NCI-H146 treated with DMSO at 0.1 percent for 48 hours (cell line): ENCODE results near the gene PNPLA7.
"Not testable (repeated sequence)": the region's sequence is repeated elsewhere in the genome, so short reads cannot be mapped to it uniquely, and the experiment has no call there.

ENCODE experiments used
- DNase-seq: peaks from one replicate; lab custom pipeline; 2025; ENCODE audit not compliant: unreplicated experiment; lab: John Stamatoyannopoulos, UW

PNPLA7 gene

DNA sequence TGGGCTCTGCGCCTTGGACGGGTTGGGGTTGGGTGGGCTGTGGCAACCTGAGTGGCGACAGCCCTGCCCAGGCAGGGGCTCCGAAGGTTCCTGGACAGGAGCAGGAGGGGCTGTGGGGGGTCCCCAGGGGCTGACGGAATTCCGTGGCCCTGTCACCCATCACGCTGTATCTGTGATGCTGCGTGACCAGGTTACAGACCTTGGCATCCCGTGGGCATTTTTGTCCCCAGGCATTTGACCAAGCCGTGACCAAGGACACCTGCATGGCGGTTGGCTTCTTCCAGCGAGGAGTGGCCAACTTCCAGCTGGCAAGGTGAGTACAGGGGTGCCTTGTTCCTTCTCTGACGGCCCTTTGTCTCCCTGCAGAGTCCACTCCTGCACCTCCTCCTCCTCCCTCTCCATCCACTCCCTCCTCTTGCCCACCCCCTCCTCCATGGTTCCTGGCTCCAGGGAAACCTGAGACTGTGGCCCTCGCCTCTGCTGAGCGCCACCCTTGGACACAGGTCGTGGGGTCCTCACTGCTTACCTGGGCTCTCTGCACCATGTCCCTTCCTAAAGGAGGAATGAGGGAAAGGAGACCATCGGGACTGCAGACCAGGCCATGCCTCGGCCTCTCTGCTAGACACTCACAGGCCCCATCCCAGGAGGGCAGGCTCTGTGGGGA lies 124.1 kb downstream of the PNPLA7 start:
- no peak for DNase-seq

DNA sequence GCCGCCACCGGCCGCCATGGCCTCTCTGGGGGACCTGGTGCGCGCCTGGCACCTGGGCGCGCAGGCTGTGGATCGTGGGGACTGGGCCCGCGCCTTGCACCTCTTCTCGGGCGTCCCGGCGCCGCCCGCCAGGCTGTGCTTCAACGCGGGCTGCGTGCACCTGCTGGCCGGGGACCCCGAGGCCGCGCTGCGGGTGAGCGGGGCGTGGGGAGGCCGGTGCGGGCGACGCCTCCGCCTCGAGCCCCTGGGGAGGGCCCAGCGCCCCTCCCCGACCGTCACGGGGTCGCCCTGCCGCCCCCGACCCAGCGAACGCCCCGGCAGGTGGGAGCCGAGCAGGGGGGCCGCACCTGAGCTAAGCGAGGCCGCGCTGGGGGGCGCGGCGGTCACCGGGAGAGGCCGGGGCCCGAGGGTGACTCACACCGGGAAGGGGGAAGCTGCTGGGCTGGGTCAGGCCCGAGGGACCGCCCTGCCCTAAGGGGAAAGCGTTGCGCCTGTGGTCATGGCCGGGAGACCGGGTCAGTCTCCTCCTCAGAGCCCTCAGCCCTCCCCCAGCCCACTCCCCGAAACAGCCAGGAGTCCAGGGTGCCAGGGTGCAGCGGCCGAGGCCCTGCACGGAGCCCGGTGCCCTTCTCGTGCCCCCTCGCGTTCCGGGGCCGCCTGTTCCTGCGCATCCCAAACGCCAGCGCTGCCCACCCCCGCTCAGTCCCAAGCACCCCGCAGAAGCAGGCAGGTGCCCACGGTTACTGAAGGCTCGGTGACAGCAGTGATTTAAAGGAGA lies 126.5 kb downstream of the PNPLA7 start:
- no peak for DNase-seq

DNA sequence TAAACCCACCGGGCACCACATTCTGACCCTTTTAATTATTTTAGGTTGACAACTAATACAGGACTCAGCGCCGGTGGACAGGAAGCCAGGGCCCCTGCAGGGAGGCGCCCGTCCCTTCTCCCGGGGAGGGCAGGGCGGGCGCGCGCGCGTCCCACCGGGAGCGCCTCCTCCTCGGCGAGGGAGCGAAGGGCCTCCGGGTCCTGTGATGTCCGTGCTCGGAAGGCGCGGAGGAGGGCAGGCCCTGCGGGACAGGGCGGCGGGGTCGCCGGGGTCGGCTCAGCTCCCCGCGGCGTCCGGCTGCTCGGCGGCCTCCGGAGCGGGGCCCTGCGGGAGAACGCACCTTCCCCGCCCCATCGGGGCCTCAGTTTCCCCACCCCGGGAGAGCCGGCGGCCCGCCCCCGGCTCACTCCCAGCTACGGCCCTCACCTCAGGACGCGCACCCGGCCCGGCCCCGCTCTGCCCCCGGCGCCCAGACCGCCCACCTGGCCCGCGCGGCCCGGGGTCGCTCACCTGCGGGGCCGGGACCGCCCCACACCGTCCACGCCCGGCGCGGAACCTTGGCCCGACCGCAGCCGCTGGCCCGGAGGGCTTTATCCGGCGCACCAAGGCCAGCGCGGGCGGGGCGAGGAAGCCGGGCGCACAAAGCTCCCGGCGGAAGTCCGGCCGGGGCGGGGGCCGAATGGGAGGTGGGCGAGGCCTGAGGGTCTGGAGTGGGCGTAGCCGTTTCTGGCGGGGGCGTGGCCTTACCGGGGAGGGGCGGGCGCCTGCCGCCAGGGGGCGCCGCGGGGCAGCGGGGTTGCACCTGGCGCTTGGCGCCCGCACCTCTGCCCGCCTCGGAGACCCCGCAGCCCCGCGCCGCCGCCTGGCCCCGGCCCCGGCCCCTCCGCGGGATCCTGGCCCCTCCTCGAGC lies 127.3 kb downstream of the PNPLA7 start, which contains the start of the genes EXD3 and NOXA1:
Gene EXD3 (minus strand): TSS at position 559 of the 910 bp plus-strand sequence. CDS start 27,805 bp downstream, outside the sequence.
Gene NOXA1 (plus strand): TSS at position 790 of the 910 bp plus-strand sequence. CDS start 137 bp downstream, outside the sequence.
- DNase-seq: peak; percentile 58

DNA sequence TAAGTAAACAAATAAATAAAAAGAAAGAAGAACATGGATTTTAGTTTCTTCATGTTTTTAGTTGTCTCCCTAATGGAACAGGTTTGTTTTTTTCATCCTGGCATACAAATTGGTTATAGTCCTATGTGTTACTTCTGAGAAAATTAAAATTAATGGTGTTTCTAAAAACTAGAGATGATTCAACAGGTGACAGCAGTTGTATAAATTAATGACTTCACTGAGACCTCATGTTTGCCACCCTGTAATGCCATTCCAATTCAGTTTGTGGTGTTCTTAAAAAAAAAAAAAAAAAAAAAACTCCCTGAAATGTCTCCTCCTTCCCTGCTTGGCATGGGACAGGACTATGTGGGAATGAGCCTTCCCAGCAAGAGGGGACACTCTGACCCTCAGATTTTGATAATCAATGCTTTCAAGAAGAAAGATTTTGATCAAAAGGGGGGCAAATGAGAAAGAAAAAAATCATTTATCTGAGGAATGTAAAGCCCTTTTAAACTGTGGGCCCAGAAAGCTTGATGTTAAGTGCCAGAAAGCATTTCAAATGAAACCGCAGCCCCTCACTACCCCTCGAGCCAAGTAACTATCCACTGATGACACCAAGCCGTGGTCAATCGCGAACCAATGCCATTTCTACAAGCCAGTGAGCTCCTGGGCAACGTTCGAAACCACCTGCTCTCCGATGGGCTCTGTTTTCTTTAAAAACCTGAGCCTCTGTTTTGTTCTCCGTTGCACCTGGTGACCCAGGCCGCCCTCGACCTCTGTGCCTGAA lies 128.2 kb downstream of the PNPLA7 start:
- no peak for DNase-seq

DNA sequence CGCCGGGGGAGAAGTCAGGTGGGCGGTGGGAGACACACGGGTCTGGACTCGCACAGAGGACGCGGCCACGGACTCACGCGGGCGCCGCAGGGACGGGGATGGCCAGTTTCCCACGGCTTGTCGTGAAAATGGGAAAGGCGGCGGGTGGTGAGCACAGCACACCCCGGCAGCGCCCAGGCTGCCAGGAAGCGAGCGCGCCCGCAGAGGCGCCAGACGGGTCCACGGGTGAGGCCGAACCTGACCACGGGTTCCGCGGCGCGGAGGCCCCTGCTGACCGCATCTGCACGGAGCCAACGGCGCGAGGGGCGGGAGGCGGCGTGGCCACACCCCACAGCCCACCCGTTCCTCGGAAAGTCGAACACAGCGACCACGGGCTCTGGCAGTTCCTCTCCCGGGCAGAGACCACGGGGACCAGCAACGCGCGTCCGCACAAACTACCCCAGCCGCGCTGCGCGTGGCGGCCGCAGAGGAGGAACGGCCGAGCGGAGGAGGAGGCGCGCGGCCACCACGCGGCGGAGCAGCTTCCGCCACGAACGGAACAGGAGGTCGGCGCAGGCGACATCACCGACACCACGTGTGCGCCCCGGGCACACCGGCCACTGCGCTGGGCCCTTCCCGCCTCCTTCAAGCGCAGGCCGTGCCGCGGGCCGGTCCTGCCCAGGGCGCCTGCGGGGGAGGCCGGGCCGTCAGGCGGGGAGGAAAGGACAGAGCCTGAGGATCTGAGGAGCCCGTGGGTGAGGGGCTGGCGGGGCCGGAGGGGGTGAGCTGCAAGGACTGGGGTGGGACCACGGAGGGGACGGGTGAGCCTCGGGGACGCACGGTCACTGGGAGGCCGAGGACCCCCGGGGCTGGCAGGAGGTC lies 132.8 kb downstream of the PNPLA7 start:
- no peak for DNase-seq

DNA sequence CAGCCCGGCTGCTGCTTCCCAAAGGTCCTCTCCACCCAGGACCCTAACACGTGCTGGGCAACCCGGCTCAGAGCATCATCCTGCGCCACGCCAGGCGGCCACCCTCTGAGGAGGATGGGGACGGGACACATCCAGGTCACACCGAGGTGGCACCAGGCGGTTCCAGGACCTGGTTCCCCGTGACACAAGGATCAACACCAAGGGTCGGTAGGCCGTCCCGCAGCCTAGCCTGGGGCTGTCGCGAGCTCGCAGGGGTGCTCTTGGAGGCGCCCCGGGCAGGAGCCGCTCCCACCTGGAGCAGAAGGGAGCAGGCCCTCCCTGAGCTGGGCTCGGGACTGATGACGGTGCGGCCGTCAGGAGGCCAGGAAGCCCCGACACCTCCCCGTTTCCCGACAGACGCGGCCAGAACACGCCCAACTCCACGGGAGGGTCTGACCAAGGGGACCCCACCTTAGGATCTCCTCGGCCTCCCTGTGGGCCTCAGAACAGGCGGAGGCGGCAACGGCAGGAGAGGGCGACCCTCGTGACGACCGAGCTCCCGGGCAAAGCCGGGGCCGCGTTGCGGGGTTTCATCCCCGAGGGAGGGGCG lies 133.5 kb downstream of the PNPLA7 start:
- DNase-seq: no peak

DNA sequence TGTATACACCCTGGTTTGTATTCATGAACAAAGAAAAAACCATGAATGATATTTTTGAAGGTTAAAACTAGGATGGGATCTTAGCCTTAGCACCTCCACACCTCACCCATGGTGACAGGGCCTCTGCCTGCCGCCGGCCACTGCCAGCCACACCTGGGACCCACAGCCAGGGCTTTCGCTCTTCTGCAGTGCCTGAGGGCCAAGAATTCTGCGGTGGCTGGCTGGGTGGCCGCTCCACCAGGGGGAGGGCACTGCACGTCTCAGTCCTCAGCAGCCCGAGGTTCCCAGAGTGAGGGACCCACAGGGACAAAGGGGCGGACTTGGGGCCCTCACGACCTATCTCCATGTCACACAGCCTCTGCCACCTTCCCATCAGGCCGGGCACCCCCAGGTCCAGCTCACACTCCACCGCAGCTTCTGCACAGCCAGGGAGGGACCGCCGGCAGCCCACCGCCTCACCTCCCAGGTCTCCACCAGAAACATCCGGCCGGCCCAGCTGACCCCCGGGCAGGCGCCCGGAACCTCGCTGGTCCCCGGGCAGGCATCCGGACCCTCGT lies 134.1 kb downstream of the PNPLA7 start:
- no peak for DNase-seq

DNA sequence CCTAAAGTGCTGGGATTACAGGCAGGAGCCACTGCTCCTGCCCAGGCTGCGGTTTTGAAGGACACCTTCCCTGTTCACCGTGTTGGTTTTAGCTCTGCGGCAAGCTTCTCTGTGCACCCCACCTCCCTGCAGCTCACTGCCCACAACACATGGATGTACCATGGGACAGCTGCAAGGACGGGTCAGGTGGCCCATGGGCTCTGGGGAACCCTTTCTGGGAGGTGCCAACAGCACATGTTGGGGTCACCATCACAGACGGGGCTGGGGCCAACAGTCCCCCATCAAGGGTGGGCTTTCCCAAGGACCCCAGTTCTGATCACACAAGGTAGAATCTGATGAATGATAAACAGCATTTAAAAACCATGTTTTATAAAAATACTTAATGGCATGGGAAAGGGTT lies 134.8 kb downstream of the PNPLA7 start:
- no peak for DNase-seq

DNA sequence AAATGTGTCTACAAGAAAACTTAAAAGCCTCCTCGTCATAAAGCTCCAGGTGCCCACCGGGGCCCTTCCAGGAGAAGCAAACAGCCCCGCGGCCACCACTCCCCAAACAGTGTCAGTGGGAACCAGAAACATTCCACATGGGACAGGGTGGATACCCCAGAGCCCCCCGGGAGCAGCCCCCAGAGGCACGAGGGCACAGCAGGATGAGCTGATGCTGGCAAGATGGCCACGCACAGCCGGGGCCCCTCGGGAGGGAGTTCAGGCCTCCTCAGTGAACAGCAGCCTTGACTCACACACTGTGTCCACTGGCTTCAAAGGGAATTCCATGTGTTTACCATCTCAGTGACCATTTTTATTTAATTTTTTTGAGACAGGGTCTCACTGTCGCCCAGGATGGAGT lies 137.8 kb downstream of the PNPLA7 start:
- DNase-seq: no peak

DNA sequence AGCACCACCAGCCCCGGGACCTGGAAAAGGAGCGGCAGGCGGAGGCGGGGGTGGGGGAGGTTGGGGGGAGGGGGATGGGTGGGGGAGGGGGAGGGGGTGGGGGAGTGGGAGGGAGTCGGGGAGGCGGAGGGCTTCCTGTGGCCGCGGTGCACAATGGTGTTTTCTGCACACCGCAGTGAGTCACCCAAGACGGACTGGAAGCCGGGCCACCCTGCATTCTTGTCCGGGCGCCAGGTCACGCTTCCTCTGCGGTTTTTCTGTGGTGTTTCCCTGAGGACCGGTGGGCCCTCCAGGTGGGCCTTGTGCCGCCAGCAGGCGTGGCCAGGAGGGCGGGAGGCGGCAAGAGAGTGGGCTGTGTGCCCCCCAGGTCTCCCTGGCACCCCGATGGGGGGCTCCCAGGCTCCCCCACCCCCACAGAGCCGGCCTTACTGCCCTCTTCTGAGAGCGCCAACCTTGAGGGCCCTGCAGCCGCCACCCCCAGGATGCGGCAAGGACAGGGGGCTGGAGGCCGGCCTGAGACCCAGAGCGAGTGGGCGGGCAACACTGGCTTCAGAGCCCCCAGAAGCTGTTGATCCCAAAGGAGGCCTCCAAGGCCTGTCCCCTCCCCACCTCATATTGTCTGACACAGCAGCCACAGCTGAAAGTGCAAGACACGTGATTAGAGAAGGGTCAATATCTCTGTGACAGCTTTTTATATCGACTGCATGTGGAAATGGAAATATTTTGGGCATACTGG lies 138.4 kb downstream of the PNPLA7 start:
- no peak for DNase-seq

DNA sequence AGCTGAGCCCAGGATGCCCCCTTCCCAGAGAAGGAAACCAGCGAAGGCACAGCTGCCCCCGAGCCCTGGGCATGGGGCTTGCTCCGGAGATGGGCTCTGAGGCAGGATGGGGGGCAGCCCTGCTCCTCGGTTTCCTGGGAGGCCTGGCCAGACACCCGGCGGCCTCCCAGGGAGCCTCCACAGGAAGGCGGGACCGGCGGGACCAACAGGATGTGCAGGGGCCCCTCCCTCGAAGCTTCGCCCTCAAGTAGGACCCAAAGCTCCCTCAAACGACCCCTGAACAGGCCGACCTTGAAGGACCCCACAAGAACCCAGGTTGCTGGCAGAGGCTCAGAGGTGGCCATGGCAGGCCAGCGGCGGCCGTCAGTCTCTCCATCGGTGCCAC lies 138.9 kb downstream of the PNPLA7 start:
- no peak for DNase-seq

DNA sequence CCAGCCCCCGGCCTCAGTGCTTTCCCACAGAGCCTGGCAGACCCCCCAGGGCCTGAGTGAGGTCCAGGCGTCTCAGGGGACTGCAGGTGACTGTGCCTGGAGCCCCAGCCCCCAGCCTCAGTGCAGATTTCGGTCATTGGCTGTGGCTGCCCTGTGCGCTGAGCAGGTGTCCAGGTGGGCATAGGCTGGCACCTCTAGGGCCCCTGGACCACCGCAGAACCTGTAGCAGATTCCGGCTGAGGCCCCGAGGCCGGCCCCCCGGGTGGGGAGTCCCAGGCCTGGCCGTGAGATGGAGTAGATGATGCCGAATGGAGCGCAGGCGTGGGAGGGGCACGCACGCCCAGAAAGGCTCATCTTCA lies 139.3 kb downstream of the PNPLA7 start:
- no peak for DNase-seq

DNA sequence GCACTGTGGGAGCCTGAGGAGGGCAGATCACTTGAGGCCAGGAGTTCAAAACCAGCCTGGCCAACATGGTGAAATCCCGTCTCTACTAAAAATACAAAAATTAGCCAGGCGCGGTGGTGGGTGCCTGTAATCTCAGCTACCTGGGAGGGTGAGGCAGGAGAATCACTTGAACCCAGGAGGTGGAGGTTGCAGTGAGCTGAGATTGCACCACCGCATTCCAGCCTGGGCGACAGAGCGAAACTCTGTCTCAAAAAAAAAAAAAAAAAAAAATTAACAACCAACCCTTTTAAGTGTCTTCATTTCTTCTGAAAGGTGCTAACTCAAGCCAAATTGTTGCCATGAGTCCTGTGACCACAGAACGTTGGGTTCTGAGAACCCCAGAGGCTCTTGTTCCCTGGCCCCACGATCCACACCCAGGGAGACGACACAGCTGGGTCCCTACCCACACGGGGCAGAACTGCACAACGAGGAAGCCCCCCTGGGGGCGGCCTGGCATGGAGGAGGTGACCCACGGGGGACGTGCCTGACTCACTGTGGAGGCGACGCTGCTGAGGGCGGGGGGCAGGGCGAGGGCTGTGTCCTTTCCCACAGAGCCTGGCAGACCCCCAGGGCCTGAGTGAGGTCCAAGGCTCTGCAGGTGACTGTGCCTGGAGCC lies 139.8 kb downstream of the PNPLA7 start:
- not testable (repeated sequence) for DNase-seq
